HG03095 (cell line): ENCODE measurements around the gene AMOTL1.
"Not testable (repeated sequence)": the region's sequence is repeated elsewhere in the genome, so short reads cannot be mapped to it uniquely, and the experiment has no call there.

Experiments
- ATAC-seq: cut with Tn5 transposase; IDR thresholded peaks from one replicate; pipeline ENCODE4 v1.9.1; 2021; ENCODE audit warnings: moderate library complexity; ENCODE audit not compliant: unreplicated experiment

The AMOTL1 gene

DNA sequence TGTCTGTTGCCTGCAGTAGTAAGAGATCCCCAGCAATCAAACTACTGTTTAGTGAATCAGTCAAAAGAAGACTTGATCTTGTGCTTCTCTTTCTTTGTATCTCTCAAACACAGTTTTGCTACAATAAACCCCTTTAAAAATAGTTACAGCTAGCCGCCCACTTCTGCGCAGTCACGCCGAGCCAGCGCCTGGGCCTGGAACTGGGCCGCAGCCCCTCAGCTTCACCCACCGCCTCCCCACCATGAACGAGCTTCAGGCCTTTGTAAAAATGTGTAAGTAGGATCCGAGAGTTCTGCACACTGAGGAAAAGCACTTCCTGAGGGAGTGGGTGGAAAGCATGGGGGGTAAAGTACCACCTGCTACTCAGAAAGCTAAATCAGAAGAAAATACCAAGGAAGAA lies 144.7 kb downstream of the AMOTL1 start:
- ATAC-seq = no peak

GRCh38 chr11:94913718-94914394 lies 145.7 kb downstream of the AMOTL1 start:
- not testable (repeated sequence) for ATAC-seq

GRCh38 chr11:94920311-94920710 lies 152.2 kb downstream of the AMOTL1 start:
- ATAC-seq = no peak

DNA sequence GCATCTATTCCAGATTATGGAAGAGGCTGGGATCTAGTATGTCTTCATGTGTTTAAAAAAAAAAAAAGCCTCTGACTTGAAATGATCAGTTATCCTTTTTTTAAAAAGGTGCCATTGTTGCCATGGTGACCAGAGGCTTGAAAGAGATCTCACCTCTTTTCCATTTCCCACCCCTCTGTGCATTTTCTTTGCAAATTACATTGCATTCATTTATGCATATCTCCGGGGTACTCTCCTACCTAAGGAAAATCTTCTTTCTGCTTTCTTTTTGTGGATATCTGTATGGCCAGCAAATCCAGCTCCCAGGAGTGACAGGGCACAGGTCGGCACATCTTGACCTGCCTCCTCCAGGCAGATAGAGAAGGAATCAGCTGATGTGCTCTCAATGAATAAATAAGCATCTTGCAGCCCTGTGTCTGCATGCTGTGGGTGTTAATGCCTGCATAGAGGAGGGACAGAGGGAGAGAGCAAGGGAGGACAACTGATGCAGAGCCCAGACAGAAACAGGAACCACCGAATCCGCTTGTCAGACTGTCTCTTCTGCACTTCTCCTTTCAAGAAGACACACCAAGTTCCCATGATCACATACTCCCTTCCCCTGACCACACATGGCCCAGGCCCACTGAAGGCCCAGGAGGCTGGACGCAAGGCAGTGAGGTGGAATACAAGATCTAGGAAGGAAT lies 154.3 kb downstream of the AMOTL1 start:
- no peak for ATAC-seq

GRCh38 chr11:94923004-94923334 lies 154.8 kb downstream of the AMOTL1 start:
- no peak for ATAC-seq

DNA sequence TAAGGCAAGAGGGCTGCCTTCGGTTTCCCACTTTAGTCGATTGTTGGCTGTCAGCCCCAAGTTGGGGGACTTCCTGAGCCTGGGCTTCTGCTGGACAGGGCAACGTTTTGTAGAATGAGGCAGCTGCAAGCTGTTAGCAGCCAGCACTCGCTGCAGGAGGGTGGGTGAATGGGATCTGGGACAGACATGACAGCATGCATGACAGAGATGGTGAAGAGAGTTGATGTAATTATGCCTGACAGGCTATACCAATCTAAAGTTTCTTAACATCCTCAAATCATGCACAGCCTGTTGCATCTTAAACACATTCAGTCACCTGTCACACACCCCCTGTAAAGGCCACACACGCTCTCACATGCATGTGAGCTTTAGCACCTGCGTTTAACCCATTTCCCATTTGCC lies 156.0 kb downstream of the AMOTL1 start:
- ATAC-seq = no peak

DNA sequence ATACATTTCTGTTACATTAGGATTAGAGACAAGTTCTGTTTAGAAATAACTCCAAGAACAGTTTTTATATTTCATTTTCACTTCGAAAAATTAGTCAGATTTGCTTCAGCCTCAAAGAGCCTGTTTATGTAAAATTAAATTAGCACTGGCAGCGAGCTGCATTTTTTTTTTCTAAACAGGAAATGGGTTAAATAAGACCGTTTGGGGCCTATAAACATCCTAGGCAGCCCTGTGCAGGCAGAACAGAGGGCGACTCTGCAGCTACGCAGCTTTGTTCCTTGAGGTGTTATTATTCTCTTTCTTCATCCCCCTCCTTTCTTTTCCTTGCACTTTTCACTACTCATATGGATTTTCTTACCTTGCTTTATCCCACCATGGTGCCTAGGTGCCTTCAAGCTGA lies 156.5 kb downstream of the AMOTL1 start:
- ATAC-seq = no peak

DNA sequence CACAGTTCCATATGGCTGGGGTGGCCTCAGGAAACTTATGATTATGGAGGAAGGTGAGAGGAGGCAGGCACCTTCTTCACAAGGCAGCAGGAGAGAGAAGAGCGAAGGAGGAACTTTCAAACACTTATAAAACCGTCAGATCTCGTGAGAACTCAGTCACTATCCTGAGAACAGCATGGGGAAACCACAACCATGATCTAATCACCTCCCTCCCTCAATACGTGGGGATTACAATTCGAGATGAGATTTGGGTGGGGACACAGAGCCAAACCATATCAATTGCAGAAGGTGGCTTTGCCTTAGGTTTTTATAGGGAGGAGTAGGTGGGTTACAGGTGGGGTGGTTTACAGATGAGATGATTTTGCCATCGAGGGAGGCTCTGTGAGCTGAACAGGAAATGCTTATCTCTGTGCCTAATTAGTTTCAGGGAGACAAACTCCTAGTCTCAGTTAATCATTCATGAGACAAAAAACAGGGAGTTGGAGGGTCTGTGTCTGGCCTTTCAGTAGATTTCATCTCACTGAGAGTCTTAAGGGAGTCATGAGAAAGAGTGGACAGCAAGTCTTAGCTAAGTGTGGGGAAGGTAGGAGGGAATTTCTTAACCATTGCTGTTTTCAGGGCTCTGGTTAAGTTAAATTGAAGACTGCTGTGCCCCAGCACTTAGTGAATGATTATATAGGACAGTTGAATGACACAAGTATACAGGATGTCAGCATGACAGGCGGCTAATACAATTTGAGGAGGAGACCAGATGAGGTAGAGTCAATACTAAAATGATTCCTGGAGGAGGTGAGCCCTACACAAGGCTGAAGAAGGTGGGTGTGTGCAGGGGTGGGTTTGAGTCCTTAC lies 157.5 kb downstream of the AMOTL1 start:
- ATAC-seq = no peak

GRCh38 chr11:94926271-94926625 lies 158.1 kb downstream of the AMOTL1 start:
- ATAC-seq = no peak
